Liver (tissue), 3 donors: Measurements from ENCODE around the gene MYO1H.

Experiments
- RAD21 ChIP-seq, 2 donors: IDR thresholded peaks; 2 replicates each; pipeline ENCODE4 v1.6.1; 2016; ENCODE audit warnings: antibody characterized with exemption in 2 of 2, mild to moderate bottlenecking in 2 of 2
- TAF1 ChIP-seq: conservative IDR thresholded peaks from 2 replicates; pipeline ENCODE4 v1.6.1; 2016; ENCODE audit warnings: antibody characterized with exemption, mild to moderate bottlenecking
- TF ChIP-seq, protein P1 (sequence below): fragments of 150-350 bp; IDR thresholded peaks from 2 replicates; pipeline ENCODE4 v1.5.1; 2017; ENCODE audit warnings: improper control_type of control experiment, low read depth, low read length; ENCODE audit not compliant: missing input control
- donor health status: healthy.
- donor health status: healthy.

GRCh38 chr12:109430244-109430643 lies 82.5 kb downstream of the MYO1H start:
- TF ChIP-seq, protein P1, sequence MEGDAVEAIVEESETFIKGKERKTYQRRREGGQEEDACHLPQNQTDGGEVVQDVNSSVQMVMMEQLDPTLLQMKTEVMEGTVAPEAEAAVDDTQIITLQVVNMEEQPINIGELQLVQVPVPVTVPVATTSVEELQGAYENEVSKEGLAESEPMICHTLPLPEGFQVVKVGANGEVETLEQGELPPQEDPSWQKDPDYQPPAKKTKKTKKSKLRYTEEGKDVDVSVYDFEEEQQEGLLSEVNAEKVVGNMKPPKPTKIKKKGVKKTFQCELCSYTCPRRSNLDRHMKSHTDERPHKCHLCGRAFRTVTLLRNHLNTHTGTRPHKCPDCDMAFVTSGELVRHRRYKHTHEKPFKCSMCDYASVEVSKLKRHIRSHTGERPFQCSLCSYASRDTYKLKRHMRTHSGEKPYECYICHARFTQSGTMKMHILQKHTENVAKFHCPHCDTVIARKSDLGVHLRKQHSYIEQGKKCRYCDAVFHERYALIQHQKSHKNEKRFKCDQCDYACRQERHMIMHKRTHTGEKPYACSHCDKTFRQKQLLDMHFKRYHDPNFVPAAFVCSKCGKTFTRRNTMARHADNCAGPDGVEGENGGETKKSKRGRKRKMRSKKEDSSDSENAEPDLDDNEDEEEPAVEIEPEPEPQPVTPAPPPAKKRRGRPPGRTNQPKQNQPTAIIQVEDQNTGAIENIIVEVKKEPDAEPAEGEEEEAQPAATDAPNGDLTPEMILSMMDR: no peak
- TF ChIP-seq RAD21 (IDR thresholded peaks at IDR 0.05) (no peak), TAF1 (no peak)
